Measurements from ENCODE around the gene EPSTI1. TPM values are rescaled to one million over a fixed set of nuclear protein-coding genes. Genes with fewer than 3 reads are reported as not detected.

EPSTI1 gene
- polyA plus RNA-seq, 1 donor from 2014 or later, result not detected

DNA sequence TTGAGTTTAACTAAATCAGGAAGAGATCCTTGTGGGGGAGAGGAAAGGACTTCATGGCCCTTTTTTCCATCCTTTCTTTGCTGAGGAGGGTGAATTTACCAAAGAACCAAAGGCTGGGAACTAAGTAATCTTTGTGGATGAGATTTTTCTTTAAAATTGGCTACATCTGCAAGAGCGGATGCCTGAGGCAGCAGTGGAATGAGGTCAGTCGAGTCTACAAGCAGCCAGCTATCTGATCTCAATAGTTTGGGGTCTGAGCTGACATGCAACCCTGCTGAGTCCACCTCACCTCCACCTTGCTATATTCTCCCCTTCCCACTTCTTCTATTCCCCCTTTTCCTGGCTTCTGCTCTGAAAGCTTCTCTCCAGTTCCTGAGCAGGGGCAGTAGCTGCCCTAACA, 27.8 kb upstream of the EPSTI1 start:
- Histone ChIP-seq H3K4me3 (ENCODE audit: low read length) (no peak overlapping the region), H3K79me2 (replicated peaks; ENCODE audit: insufficient read depth, low read length) (no peaks in the 10 kb centered on the region), H3K9ac (ENCODE audit: low read length) (no peak overlapping the region), H3K4me2 (ENCODE audit: low read length) (no peak overlapping the region), H3K27ac (ENCODE audit: low read length) (no peak overlapping the region), H3K36me3 (ENCODE audit: insufficient read depth, low read length) (no peaks in the 10 kb centered on the region), H3K9me3 (ENCODE audit: low read length) (no peaks in the 10 kb centered on the region), H3K9me2 (ENCODE audit: insufficient read depth, low read length) (no peaks in the 10 kb centered on the region), H3K27me3 (ENCODE audit: insufficient read depth, low read depth, low read length) (no peaks in the 10 kb centered on the region), H4K20me1 (ENCODE audit: insufficient read depth) (no peaks in the 10 kb centered on the region), H2AFZ (ENCODE audit: low read depth, low read length) (no peak overlapping the region), H3F3A (ENCODE audit: insufficient read depth, low read length, poor library complexity, severe bottlenecking) (no peaks in the 10 kb centered on the region)
- TF ChIP-seq MXI1 (conservative IDR thresholded peaks at IDR 0.05; ENCODE audit: poor library complexity, severe bottlenecking) (no peak), EP300 (conservative IDR thresholded peaks at IDR 0.05; ENCODE audit: poor library complexity, severe bottlenecking) (no peak), RAD21 (conservative IDR thresholded peaks at IDR 0.05) (no peak), POLR2AphosphoS5 (IDR thresholded peaks at IDR 0.05) (no peak), TAF1 (IDR thresholded peaks at IDR 0.05; ENCODE audit: low read depth) (no peak), EZH2 (IDR thresholded peaks at IDR 0.05; ENCODE audit: borderline replicate concordance, insufficient read depth, low read length, poor library complexity, severe bottlenecking) (no peak), SMC3 (conservative IDR thresholded peaks at IDR 0.05; ENCODE audit: poor library complexity) (no peak)
- TF ChIP-seq, protein P1, sequence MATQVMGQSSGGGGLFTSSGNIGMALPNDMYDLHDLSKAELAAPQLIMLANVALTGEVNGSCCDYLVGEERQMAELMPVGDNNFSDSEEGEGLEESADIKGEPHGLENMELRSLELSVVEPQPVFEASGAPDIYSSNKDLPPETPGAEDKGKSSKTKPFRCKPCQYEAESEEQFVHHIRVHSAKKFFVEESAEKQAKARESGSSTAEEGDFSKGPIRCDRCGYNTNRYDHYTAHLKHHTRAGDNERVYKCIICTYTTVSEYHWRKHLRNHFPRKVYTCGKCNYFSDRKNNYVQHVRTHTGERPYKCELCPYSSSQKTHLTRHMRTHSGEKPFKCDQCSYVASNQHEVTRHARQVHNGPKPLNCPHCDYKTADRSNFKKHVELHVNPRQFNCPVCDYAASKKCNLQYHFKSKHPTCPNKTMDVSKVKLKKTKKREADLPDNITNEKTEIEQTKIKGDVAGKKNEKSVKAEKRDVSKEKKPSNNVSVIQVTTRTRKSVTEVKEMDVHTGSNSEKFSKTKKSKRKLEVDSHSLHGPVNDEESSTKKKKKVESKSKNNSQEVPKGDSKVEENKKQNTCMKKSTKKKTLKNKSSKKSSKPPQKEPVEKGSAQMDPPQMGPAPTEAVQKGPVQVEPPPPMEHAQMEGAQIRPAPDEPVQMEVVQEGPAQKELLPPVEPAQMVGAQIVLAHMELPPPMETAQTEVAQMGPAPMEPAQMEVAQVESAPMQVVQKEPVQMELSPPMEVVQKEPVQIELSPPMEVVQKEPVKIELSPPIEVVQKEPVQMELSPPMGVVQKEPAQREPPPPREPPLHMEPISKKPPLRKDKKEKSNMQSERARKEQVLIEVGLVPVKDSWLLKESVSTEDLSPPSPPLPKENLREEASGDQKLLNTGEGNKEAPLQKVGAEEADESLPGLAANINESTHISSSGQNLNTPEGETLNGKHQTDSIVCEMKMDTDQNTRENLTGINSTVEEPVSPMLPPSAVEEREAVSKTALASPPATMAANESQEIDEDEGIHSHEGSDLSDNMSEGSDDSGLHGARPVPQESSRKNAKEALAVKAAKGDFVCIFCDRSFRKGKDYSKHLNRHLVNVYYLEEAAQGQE (IDR thresholded peaks at IDR 0.05; ENCODE audit: borderline replicate concordance), result no peak

DNA sequence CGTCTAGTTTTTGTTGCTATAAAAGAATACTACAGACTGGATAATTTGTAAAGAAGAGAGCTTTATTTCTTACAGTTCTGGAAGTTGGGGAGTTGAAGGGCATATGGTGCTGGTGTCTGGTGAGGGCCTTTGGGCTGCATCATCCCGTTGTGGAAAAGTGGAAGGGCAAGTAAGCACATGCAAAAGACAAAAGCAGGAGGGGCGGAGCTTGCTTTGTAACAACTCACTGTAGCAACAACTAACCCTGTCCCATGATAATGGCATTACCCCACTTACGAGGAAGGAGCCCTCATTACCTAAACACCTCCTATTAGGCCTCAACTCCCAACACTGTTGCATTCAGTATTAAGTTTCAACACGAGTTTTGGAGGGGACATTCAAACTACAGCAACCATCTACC, 24.2 kb upstream of the EPSTI1 start:
- TF ChIP-seq, protein P2, sequence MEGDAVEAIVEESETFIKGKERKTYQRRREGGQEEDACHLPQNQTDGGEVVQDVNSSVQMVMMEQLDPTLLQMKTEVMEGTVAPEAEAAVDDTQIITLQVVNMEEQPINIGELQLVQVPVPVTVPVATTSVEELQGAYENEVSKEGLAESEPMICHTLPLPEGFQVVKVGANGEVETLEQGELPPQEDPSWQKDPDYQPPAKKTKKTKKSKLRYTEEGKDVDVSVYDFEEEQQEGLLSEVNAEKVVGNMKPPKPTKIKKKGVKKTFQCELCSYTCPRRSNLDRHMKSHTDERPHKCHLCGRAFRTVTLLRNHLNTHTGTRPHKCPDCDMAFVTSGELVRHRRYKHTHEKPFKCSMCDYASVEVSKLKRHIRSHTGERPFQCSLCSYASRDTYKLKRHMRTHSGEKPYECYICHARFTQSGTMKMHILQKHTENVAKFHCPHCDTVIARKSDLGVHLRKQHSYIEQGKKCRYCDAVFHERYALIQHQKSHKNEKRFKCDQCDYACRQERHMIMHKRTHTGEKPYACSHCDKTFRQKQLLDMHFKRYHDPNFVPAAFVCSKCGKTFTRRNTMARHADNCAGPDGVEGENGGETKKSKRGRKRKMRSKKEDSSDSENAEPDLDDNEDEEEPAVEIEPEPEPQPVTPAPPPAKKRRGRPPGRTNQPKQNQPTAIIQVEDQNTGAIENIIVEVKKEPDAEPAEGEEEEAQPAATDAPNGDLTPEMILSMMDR (IDR thresholded peaks at IDR 0.05; ENCODE audit: poor library complexity, severe bottlenecking), result no peak
- TF ChIP-seq EP300 (conservative IDR thresholded peaks at IDR 0.05; ENCODE audit: poor library complexity, severe bottlenecking), result no peak
- no peak for TF ChIP-seq SMC3 (conservative IDR thresholded peaks at IDR 0.05; ENCODE audit: poor library complexity)
- no peak for TF ChIP-seq POLR2AphosphoS5 (IDR thresholded peaks at IDR 0.05)
- no peak for TF ChIP-seq TAF1 (IDR thresholded peaks at IDR 0.05; ENCODE audit: low read depth)
- no peak for TF ChIP-seq EZH2 (IDR thresholded peaks at IDR 0.05; ENCODE audit: borderline replicate concordance, insufficient read depth, low read length, poor library complexity, severe bottlenecking)
- no peak for TF ChIP-seq RAD21 (conservative IDR thresholded peaks at IDR 0.05)
- TF ChIP-seq MXI1 (conservative IDR thresholded peaks at IDR 0.05; ENCODE audit: poor library complexity, severe bottlenecking), result no peak
- TF ChIP-seq, protein P1 (IDR thresholded peaks at IDR 0.05; ENCODE audit: borderline replicate concordance), result no peak
- Histone ChIP-seq H3K27ac (ENCODE audit: low read length) (no peak overlapping the region), H3K9me3 (ENCODE audit: low read length) (no peaks in the 10 kb centered on the region), H3K79me2 (replicated peaks; ENCODE audit: insufficient read depth, low read length) (no peaks in the 10 kb centered on the region), H3F3A (ENCODE audit: insufficient read depth, low read length, poor library complexity, severe bottlenecking) (no peaks in the 10 kb centered on the region), H3K36me3 (ENCODE audit: insufficient read depth, low read length) (no peaks in the 10 kb centered on the region), H3K9me2 (ENCODE audit: insufficient read depth, low read length) (no peaks in the 10 kb centered on the region), H2AFZ (ENCODE audit: low read depth, low read length) (no peak overlapping the region), H3K4me2 (ENCODE audit: low read length) (no peak overlapping the region), H3K27me3 (ENCODE audit: insufficient read depth, low read depth, low read length) (no peaks in the 10 kb centered on the region), H3K9ac (ENCODE audit: low read length) (no peak overlapping the region), H4K20me1 (ENCODE audit: insufficient read depth) (no peaks in the 10 kb centered on the region), H3K4me3 (ENCODE audit: low read length) (no peak overlapping the region)
